ENCODE data around the gene KIF15.
"Not testable (repeated sequence)": the region's sequence is repeated elsewhere in the genome, so short reads cannot be mapped to it uniquely, and the experiment has no call there.

The KIF15 gene

GRCh38 chr3:44831232-44831631 is 69.6 kb downstream of the KIF15 start:
- H3K27me3 ChIP-seq (ENCODE audit: insufficient read depth, low read length) = no peaks in the 10 kb centered on the region
- H3K9me3 ChIP-seq (ENCODE audit: insufficient read depth, low read depth, low read length) = peaks cover 5% of the 10 kb centered on the region
- H3K4me1 ChIP-seq (ENCODE audit: insufficient read depth, low read length) = no peaks in the 10 kb centered on the region
- H3K4me3 ChIP-seq (ENCODE audit: low read length) = no peak overlapping the region
- no peak overlapping the region for H3K9ac ChIP-seq (ENCODE audit: low read depth, low read length)
- H3K36me3 ChIP-seq (ENCODE audit: insufficient read depth, low read depth, low read length) = peaks cover 79% of the 10 kb centered on the region
- H3K27ac ChIP-seq (ENCODE audit: low read length) = no peak overlapping the region

- Histone ChIP-seq H3K9ac (ENCODE audit: low read depth, low read length) (no peak overlapping the region), H3K36me3 (ENCODE audit: insufficient read depth, low read depth, low read length) (peaks cover 79% of the 10 kb centered on the region), H3K27ac (ENCODE audit: low read length) (no peak overlapping the region), H3K9me3 (ENCODE audit: insufficient read depth, low read depth, low read length) (peaks cover 13% of the 10 kb centered on the region), H3K27me3 (ENCODE audit: insufficient read depth, low read length) (no peaks in the 10 kb centered on the region), H3K4me1 (ENCODE audit: insufficient read depth, low read length) (no peaks in the 10 kb centered on the region), H3K4me3 (ENCODE audit: low read length) (no peak overlapping the region)
These were observed 70.4 kb downstream of the KIF15 start for GRCh38 chr3:44832032-44832431.

GRCh38 chr3:44832965-44833364 is 71.4 kb downstream of the KIF15 start:
- Histone ChIP-seq H3K27me3 (ENCODE audit: insufficient read depth, low read length) (no peaks in the 10 kb centered on the region), H3K36me3 (ENCODE audit: insufficient read depth, low read depth, low read length) (peaks cover 80% of the 10 kb centered on the region), H3K9ac (ENCODE audit: low read depth, low read length) (no peak overlapping the region), H3K27ac (ENCODE audit: low read length) (no peak overlapping the region), H3K4me3 (ENCODE audit: low read length) (no peak overlapping the region), H3K4me1 (ENCODE audit: insufficient read depth, low read length) (no peaks in the 10 kb centered on the region), H3K9me3 (ENCODE audit: insufficient read depth, low read depth, low read length) (peaks cover 20% of the 10 kb centered on the region)

DNA sequence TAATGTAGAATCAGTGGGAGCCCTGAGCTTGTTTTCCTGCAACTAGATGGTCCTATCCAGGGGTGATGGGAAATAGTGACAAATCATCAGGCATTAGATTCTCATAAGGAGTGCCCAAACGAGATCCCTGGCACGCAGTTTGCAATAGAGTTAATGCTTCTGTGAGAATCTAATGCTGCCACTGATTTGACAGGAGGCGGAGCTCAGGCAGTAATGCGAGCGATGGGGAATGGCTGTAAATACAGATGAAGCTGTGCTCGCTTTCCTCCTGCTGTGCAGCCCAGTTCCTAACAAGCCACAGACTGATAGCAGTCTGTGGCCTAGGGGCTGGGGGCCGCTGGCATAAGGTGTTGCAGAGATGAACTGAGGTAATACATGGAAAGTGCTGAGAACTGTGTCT is 71.8 kb downstream of the KIF15 start:
- Histone ChIP-seq H3K4me1 (ENCODE audit: insufficient read depth, low read length) (no peaks in the 10 kb centered on the region), H3K9me3 (ENCODE audit: insufficient read depth, low read depth, low read length) (peaks cover 20% of the 10 kb centered on the region), H3K4me3 (ENCODE audit: low read length) (no peak overlapping the region), H3K27ac (ENCODE audit: low read length) (no peak overlapping the region), H3K27me3 (ENCODE audit: insufficient read depth, low read length) (no peaks in the 10 kb centered on the region), H3K9ac (ENCODE audit: low read depth, low read length) (no peak overlapping the region), H3K36me3 (ENCODE audit: insufficient read depth, low read depth, low read length) (peaks cover 80% of the 10 kb centered on the region)

- H3K4me3 ChIP-seq (ENCODE audit: low read length) = no peak overlapping the region
- H3K9me3 ChIP-seq (ENCODE audit: insufficient read depth, low read depth, low read length) = peaks cover 20% of the 10 kb centered on the region
- no peak overlapping the region for H3K27ac ChIP-seq (ENCODE audit: low read length)
- H3K27me3 ChIP-seq (ENCODE audit: insufficient read depth, low read length) = no peaks in the 10 kb centered on the region
- H3K4me1 ChIP-seq (ENCODE audit: insufficient read depth, low read length) = no peaks in the 10 kb centered on the region
- no peak overlapping the region for H3K9ac ChIP-seq (ENCODE audit: low read depth, low read length)
- H3K36me3 ChIP-seq (ENCODE audit: insufficient read depth, low read depth, low read length) = peaks cover 86% of the 10 kb centered on the region
These were observed 74.1 kb downstream of the KIF15 start for GRCh38 chr3:44835684-44836083.

DNA sequence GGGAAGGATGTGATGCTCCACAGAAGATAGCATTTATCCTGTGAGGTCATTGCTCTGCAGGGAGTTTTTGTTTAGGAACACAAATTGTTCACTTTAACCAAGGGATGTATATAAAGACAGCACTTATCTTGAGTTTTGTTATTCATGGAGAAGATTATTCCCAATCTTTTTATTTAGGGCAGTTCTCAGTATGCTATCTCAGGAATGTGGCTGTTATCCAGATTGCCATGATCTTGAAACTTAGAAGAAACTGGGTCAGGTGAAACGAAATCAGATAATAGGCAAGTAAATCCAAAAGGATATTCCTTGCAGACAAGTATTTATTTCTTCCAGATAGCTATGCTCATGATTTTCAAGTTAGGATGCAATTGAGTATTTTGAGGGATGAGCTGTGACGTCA is 80.8 kb downstream of the KIF15 start:
- Histone ChIP-seq H3K27me3 (ENCODE audit: insufficient read depth, low read length) (no peaks in the 10 kb centered on the region), H3K4me3 (ENCODE audit: low read length) (no peak overlapping the region), H3K4me1 (ENCODE audit: insufficient read depth, low read length) (no peaks in the 10 kb centered on the region), H3K9me3 (ENCODE audit: insufficient read depth, low read depth, low read length) (peaks cover 3% of the 10 kb centered on the region; the same call in 1 of the 2 replicates), H3K27ac (ENCODE audit: low read length) (no peak overlapping the region), H3K9ac (ENCODE audit: low read depth, low read length) (no peak overlapping the region), H3K36me3 (ENCODE audit: insufficient read depth, low read depth, low read length) (peaks cover 93% of the 10 kb centered on the region)

DNA sequence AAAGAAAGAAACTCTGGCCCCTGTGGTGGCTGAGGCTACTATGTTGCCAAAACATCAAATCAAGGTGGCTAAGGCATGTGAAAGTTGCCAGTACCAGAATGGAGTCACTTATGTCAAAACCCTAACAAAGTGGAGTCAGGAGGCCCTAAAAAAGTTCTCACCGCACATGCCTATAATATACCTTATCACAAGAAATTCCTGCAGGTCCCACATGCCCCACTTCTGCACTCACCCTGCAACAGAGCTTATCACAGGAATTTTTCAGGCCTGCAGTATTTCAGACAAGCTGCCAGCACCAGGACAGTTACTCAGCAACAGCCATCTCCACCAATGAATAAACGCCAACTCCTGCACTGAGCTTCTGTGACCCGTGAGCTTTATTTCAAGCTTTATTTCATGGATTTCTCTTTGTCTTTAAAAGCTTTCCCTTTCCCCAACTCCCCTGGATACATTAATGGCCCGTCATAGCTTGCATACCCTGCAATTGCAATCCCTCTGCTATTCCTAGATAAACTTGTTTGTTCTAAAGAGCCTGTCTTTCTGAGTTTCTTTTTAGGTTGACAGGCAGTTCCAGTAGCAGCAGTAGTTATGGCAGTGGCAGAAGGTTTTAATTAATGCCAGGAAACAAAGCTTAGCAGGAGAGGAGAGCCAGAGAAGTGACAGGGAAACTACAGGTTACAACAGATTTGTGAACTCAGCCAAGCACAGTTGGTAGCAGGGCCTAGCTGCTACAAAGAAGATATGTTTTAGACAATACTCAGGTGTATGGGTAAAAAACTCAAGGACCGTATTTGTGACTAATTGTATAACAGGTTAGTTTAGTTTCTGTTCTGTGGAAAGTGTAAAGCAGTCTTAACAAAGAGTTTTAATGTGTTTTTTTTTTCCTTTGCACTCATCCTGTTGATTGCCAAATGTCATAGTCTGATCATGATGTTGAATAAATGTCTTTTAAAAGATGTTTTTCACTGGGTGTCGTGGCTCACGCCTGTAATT is 84.2 kb downstream of the KIF15 start:
- H3K4me3 ChIP-seq (ENCODE audit: low read length) = no peak overlapping the region
- H3K9me3 ChIP-seq (ENCODE audit: insufficient read depth, low read depth, low read length) = no peaks in the 10 kb centered on the region
- H3K4me1 ChIP-seq (ENCODE audit: insufficient read depth, low read length) = no peaks in the 10 kb centered on the region
- peaks cover 88% of the 10 kb centered on the region for H3K36me3 ChIP-seq (ENCODE audit: insufficient read depth, low read depth, low read length)
- H3K27ac ChIP-seq (ENCODE audit: low read length) = no peak overlapping the region
- H3K9ac ChIP-seq (ENCODE audit: low read depth, low read length) = no peak overlapping the region
- no peaks in the 10 kb centered on the region for H3K27me3 ChIP-seq (ENCODE audit: insufficient read depth, low read length)

DNA sequence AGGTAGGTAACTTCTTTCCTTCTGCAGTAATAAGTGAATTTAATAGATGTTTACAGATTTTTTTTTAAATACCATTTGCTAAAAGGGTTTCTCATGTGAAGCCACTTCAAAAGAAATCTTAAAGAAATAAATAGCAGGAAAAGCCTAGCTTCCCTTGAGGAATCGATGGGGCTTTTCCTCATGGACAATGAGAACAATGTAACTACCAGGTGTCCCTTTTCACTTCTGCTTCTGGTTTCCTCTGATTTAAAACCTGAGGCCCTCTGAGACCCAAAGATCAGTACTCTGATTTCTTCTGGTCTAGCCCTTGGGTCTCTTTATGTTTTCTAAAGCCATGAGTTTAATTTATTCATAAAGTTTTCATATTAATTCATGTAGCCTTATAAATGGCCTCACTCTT is 87.0 kb downstream of the KIF15 start:
- H3K9ac ChIP-seq (ENCODE audit: low read depth, low read length) = no peak overlapping the region
- no peak overlapping the region for H3K4me3 ChIP-seq (ENCODE audit: low read length)
- no peak overlapping the region for H3K27ac ChIP-seq (ENCODE audit: low read length)
- peaks cover 88% of the 10 kb centered on the region for H3K36me3 ChIP-seq (ENCODE audit: insufficient read depth, low read depth, low read length)
- no peaks in the 10 kb centered on the region for H3K4me1 ChIP-seq (ENCODE audit: insufficient read depth, low read length)
- no peaks in the 10 kb centered on the region for H3K9me3 ChIP-seq (ENCODE audit: insufficient read depth, low read depth, low read length)
- H3K27me3 ChIP-seq (ENCODE audit: insufficient read depth, low read length) = no peaks in the 10 kb centered on the region

- not testable (repeated sequence) for H3K27me3 ChIP-seq (ENCODE audit: insufficient read depth, low read length); H3K4me3 ChIP-seq (ENCODE audit: low read length); H3K27ac ChIP-seq (ENCODE audit: low read length); H3K9ac ChIP-seq (ENCODE audit: low read depth, low read length); H3K9me3 ChIP-seq (ENCODE audit: insufficient read depth, low read depth, low read length); H3K4me1 ChIP-seq (ENCODE audit: insufficient read depth, low read length)
- H3K36me3 ChIP-seq (ENCODE audit: insufficient read depth, low read depth, low read length) = peaks cover 31% of the 10 kb centered on the region
These were observed 95.1 kb downstream of the KIF15 start for GRCh38 chr3:44856663-44857062.

DNA sequence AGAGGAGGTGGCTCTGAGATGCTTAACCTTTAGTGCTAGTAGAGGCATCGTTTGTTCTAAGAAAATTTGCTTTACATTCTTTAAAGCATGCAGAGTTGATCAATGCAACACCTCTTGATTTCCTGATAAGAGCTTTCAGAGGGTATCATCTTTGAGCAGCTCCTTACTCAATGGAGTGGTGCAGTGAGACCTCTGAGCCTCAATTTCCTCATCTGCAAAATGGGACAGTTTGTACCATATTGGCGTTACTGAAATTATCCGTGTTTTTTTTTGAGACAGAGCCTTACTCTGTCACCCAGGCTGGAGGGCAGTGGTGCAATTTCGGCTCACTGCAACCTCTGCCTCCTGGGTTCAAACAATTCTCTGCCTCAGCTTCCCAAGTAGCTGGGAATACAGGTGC is 98.5 kb downstream of the KIF15 start:
- Histone ChIP-seq H3K9ac (ENCODE audit: low read depth, low read length) (no peak overlapping the region), H3K9me3 (ENCODE audit: insufficient read depth, low read depth, low read length) (no peaks in the 10 kb centered on the region), H3K4me1 (ENCODE audit: insufficient read depth, low read length) (no peaks in the 10 kb centered on the region; the same call in 1 of the 2 replicates), H3K27me3 (ENCODE audit: insufficient read depth, low read length) (no peaks in the 10 kb centered on the region), H3K36me3 (ENCODE audit: insufficient read depth, low read depth, low read length) (no peaks in the 10 kb centered on the region; the same call in 1 of the 2 replicates), H3K4me3 (ENCODE audit: low read length) (no peak overlapping the region), H3K27ac (ENCODE audit: low read length) (no peak overlapping the region)

GRCh38 chr3:44861412-44862225 is 100.0 kb downstream of the KIF15 start, which contains the start of gene TMEM42:
Gene TMEM42 (plus strand): TSS chr3:44861912. CDS start chr3:44861925, 13 bp downstream.
- H3K27ac ChIP-seq (ENCODE audit: low read length) = no peak within 1 kb of the TSS
- no peaks in the 10 kb centered on the region; the same call in 1 of the 2 replicates for H3K4me1 ChIP-seq (ENCODE audit: insufficient read depth, low read length)
- peaks cover 8% of the 10 kb centered on the region; the same call in 1 of the 2 replicates for H3K36me3 ChIP-seq (ENCODE audit: insufficient read depth, low read depth, low read length)
- peak within 1 kb of the TSS; percentile 79 for H3K9ac ChIP-seq (ENCODE audit: low read depth, low read length)
- H3K27me3 ChIP-seq (ENCODE audit: insufficient read depth, low read length) = no peaks in the 10 kb centered on the region
- no peaks in the 10 kb centered on the region for H3K9me3 ChIP-seq (ENCODE audit: insufficient read depth, low read depth, low read length)
- H3K4me3 ChIP-seq (ENCODE audit: low read length) = peak within 1 kb of the TSS; percentile 79

Data from iPS-20b (cell line).